HEK293 (cell line): Measurements from ENCODE around the gene DIP2C.

Experiments used
- CTCF ChIA-PET: fragments of 350-600 bp; formaldehyde crosslinking; extraction: SDS; loops from one replicate; lab custom pipeline; 2021; ENCODE audit warnings: antibody characterized with exemption; lab: Yijun Ruan, JAX
- POLR2A ChIA-PET: fragments of 300-600 bp; formaldehyde crosslinking; extraction: SDS; loops from one replicate; lab custom pipeline; 2020; ENCODE audit warnings: antibody characterized with exemption, inconsistent platforms; lab: Yijun Ruan, JAX
- H3K27ac ChIP-seq: fragments of 200-500 bp; sonication (Bioruptor generic); 2 replicates; pipeline ENCODE4 v1.5.1; 2014; ENCODE audit warnings: low read depth, low read length, control low read depth, inconsistent platforms; ENCODE audit errors: extremely low read depth
- H3K36me3 ChIP-seq, 2 experiments: fragments of 200-500 bp in 1 of 2; sonication (Bioruptor generic) in 1 of 2; 1 replicate in 1 of 2; 2 replicates in 1 of 2; pipeline ENCODE4 v1.5.1; 2014 to 2017; ENCODE audit warnings: inconsistent platforms in 2 of 2, low read length in 2 of 2; ENCODE audit not compliant: control insufficient read depth in 2 of 2, insufficient read depth in 1 of 2
- H3K4me1 ChIP-seq: fragments of 200-500 bp; sonication (Bioruptor generic); 2 replicates; pipeline ENCODE4 v1.5.1; 2014; ENCODE audit warnings: mild to moderate bottlenecking, low read length, inconsistent platforms; ENCODE audit not compliant: control insufficient read depth, insufficient read depth
- H3K4me3 ChIP-seq: 2 replicates; pipeline ENCODE4 v1.5.1; 2011; ENCODE audit warnings: low read depth, mild to moderate bottlenecking, control low read depth, low read length, moderate library complexity
- H3K9me3 ChIP-seq: fragments of 200-500 bp; sonication (Bioruptor generic); 2 replicates; pipeline ENCODE4 v1.5.1; 2014; ENCODE audit warnings: low read depth, low read length, inconsistent platforms; ENCODE audit not compliant: control insufficient read depth, insufficient read depth
- EGR2 ChIP-seq: fragments of 450-650 bp; formaldehyde crosslinking; IDR thresholded peaks from 2 replicates; pipeline ENCODE4 v1.5.1; 2016; ENCODE audit warnings: low read depth, missing biosample characterization, missing genetic modification characterization
- OSR2 ChIP-seq: fragments of 450-650 bp; formaldehyde crosslinking; IDR thresholded peaks from 2 replicates; pipeline ENCODE4 v1.5.1; 2016; ENCODE audit warnings: missing biosample characterization, missing genetic modification characterization
- PRDM1 ChIP-seq: fragments of 450-650 bp; formaldehyde crosslinking; IDR thresholded peaks from 2 replicates; pipeline ENCODE4; 2016; ENCODE audit warnings: missing biosample characterization, missing genetic modification characterization
- PRDM6 ChIP-seq: fragments of 450-650 bp; formaldehyde crosslinking; IDR thresholded peaks from 2 replicates; pipeline ENCODE4 v1.5.1; 2017; ENCODE audit warnings: missing biosample characterization, missing genetic modification characterization
- REST ChIP-seq: fragments of 450-650 bp; formaldehyde crosslinking; IDR thresholded peaks from 2 replicates; pipeline ENCODE4 v1.5.1; 2016; ENCODE audit warnings: missing biosample characterization, missing genetic modification characterization
- TSHZ1 ChIP-seq: fragments of 450-650 bp; formaldehyde crosslinking; IDR thresholded peaks from 2 replicates; pipeline ENCODE4 v1.5.1; 2016; ENCODE audit warnings: missing biosample characterization, missing genetic modification characterization, borderline replicate concordance
- ZBTB17 ChIP-seq: fragments of 450-650 bp; formaldehyde crosslinking; IDR thresholded peaks from 2 replicates; pipeline ENCODE4 v1.5.1; 2016; ENCODE audit warnings: missing biosample characterization, missing genetic modification characterization
- ZBTB20 ChIP-seq: fragments of 450-650 bp; formaldehyde crosslinking; IDR thresholded peaks from 2 replicates; pipeline ENCODE4 v1.5.1; 2016; ENCODE audit warnings: missing biosample characterization, missing genetic modification characterization
- ZBTB44 ChIP-seq: fragments of 450-650 bp; IDR thresholded peaks from 2 replicates; pipeline ENCODE4 v1.5.1; 2018; ENCODE audit warnings: missing biosample characterization, mild to moderate bottlenecking, missing genetic modification characterization
- ZBTB48 ChIP-seq: fragments of 450-650 bp; formaldehyde crosslinking; IDR thresholded peaks from 2 replicates; pipeline ENCODE4 v1.5.1; 2016; ENCODE audit warnings: missing biosample characterization, missing genetic modification characterization
- ZFHX2 ChIP-seq: fragments of 450-650 bp; formaldehyde crosslinking; conservative IDR thresholded peaks from 2 replicates; pipeline ENCODE4 v1.5.1; 2016; ENCODE audit warnings: missing biosample characterization, missing genetic modification characterization
- ZFP37 ChIP-seq: fragments of 450-650 bp; formaldehyde crosslinking; IDR thresholded peaks from 2 replicates; pipeline ENCODE4 v1.5.1; 2016; ENCODE audit warnings: missing biosample characterization, missing genetic modification characterization
- ZIC2 ChIP-seq: fragments of 450-650 bp; formaldehyde crosslinking; IDR thresholded peaks from 2 replicates; pipeline ENCODE4 v1.5.1; 2016; ENCODE audit warnings: missing biosample characterization, missing genetic modification characterization
- ZNF174 ChIP-seq: fragments of 450-650 bp; formaldehyde crosslinking; IDR thresholded peaks from 2 replicates; pipeline ENCODE4 v1.5.0; 2017; ENCODE audit warnings: missing biosample characterization, mild to moderate bottlenecking, missing genetic modification characterization
- ZNF311 ChIP-seq: fragments of 450-650 bp; formaldehyde crosslinking; IDR thresholded peaks from 2 replicates; pipeline ENCODE4 v1.5.1; 2017; ENCODE audit warnings: missing biosample characterization, missing genetic modification characterization, borderline replicate concordance
- ZNF335 ChIP-seq: fragments of 450-650 bp; formaldehyde crosslinking; conservative IDR thresholded peaks from 2 replicates; pipeline ENCODE4 v1.5.1; 2016; ENCODE audit warnings: missing biosample characterization, missing genetic modification characterization
- ZNF391 ChIP-seq: fragments of 450-650 bp; formaldehyde crosslinking; IDR thresholded peaks from 2 replicates; pipeline ENCODE4 v1.5.1; 2016; ENCODE audit warnings: low read depth, missing biosample characterization, missing genetic modification characterization, borderline replicate concordance
- ZNF394 ChIP-seq: fragments of 450-650 bp; formaldehyde crosslinking; IDR thresholded peaks from 2 replicates; pipeline ENCODE4 v1.5.1; 2016; ENCODE audit warnings: missing biosample characterization, missing genetic modification characterization, mild to moderate bottlenecking, moderate library complexity, borderline replicate concordance
- ZNF473 ChIP-seq: fragments of 450-650 bp; formaldehyde crosslinking; IDR thresholded peaks from 2 replicates; pipeline ENCODE4 v1.5.1; 2017; ENCODE audit warnings: missing biosample characterization, missing genetic modification characterization
- ZNF521 ChIP-seq: fragments of 450-650 bp; formaldehyde crosslinking; IDR thresholded peaks from 2 replicates; pipeline ENCODE4 v1.5.1; 2017; ENCODE audit warnings: missing biosample characterization, mild to moderate bottlenecking, missing genetic modification characterization
- ZNF561 ChIP-seq: fragments of 450-650 bp; IDR thresholded peaks from 2 replicates; pipeline ENCODE4 v1.5.1; 2018; ENCODE audit warnings: missing biosample characterization, missing genetic modification characterization, borderline replicate concordance
- ZNF600 ChIP-seq: fragments of 450-650 bp; formaldehyde crosslinking; IDR thresholded peaks from 2 replicates; pipeline ENCODE4 v1.5.1; 2016; ENCODE audit warnings: missing biosample characterization, missing genetic modification characterization

The DIP2C gene

GRCh38 chr10:520402-520787 is 169.1 kb downstream of the DIP2C start:
- ChIA-PET POLR2A (no interaction called here), CTCF (interaction anchor here (0.9 kb wide), 1 partner anchor 9 kb away, joined by 3 read pairs; no protein-coding TSS in a partner anchor)
- Histone ChIP-seq H3K9me3 (no peaks in the 10 kb centered on the region), H3K27ac (no peak overlapping the region), H3K4me3 (no peak overlapping the region), H3K4me1 (no peaks in the 10 kb centered on the region), H3K36me3 (no peaks in the 10 kb centered on the region)
- TF ChIP-seq PRDM1 (tag by site-specific recombination), result no peak
- peak; percentile 70 for TF ChIP-seq ZBTB17 (tag by site-specific recombination)
- no peak for TF ChIP-seq ZNF391 (tag by site-specific recombination)
- TF ChIP-seq ZIC2 (tag by site-specific recombination), result peak; percentile 58
- TF ChIP-seq TSHZ1, result no peak
- 0 out of 2 replicates have a peak, but pooled peaks have one; percentile 38 for TF ChIP-seq OSR2
- TF ChIP-seq ZNF394, result peak; percentile 89; the same call in 1 of the 2 replicates
- 0 out of 2 replicates have a peak, but pooled peaks have one; percentile 17 for TF ChIP-seq ZNF561 (tag by site-specific recombination)
- TF ChIP-seq REST, result no peak
- TF ChIP-seq ZFP37 (tag by site-specific recombination), result no peak
- TF ChIP-seq EGR2 (tag by site-specific recombination), result peak; percentile 14; the same call in 1 of the 2 replicates
- TF ChIP-seq PRDM6 (tag by site-specific recombination), result no peak
- TF ChIP-seq ZNF311, result no peak
- TF ChIP-seq ZBTB48 (tag by site-specific recombination), result peak; percentile 70
- TF ChIP-seq ZNF174 (tag by site-specific recombination), result no peak
- TF ChIP-seq ZNF600 (tag by site-specific recombination), result peak; percentile 82
- peak; percentile 48; the same call in 1 of the 2 replicates for TF ChIP-seq ZBTB44 (tag by site-specific recombination)
- TF ChIP-seq ZNF521 (tag by site-specific recombination), result no peak
- no peak for TF ChIP-seq ZNF473 (tag by site-specific recombination)
- peak; percentile 47 for TF ChIP-seq ZNF335 (tag by site-specific recombination)
- TF ChIP-seq ZBTB20 (tag by site-specific recombination), result 0 out of 2 replicates have a peak, but pooled peaks have one; percentile 17
- TF ChIP-seq ZFHX2 (tag by site-specific recombination), result peak; percentile 57
